H1 (cell line): ENCODE data around the gene CACNA1F. TPM values are rescaled to one million over a fixed set of nuclear protein-coding genes. Genes with fewer than 3 reads are reported as not detected.

Source experiments
- CTCF ChIA-PET: fragments of 300-600 bp; sonication (Branson Sonifier 250); formaldehyde crosslinking; loops from one replicate; lab custom pipeline; 2021; ENCODE audit not compliant: partially characterized antibody; lab: Charles Lee
- POLR2A ChIA-PET: fragments of 300-600 bp; sonication (Branson Sonifier 250); formaldehyde crosslinking; loops from one replicate; lab custom pipeline; 2021; ENCODE audit warnings: inconsistent platforms; ENCODE audit not compliant: partially characterized antibody; lab: Charles Lee
- DNase-seq, 2 experiments: peaks; one replicate each; pipeline versions ENCODE4 v3.0.0 to v3.0.0-alpha.2; 2010 to 2022; ENCODE audit warnings: low spot score in 2 of 2, low read depth in 1 of 2, mixed read lengths in 1 of 2
- FAIRE-seq: peaks from 2 replicates; lab custom pipeline; 2011; peaks lifted over from hg19 to GRCh38; lab: Jason Lieb, UNC
- H2AFZ ChIP-seq: 2 replicates; pipeline ENCODE4 v1.8.1; 2012; ENCODE audit warnings: low read length, inconsistent platforms
- H2AK5ac ChIP-seq: 2 replicates; pipeline ENCODE4 v1.6.1; 2013; ENCODE audit warnings: low read depth, low read length
- H2BK120ac ChIP-seq: replicated peaks from 2 replicates; pipeline ENCODE3; 2013; ENCODE audit warnings: low read depth, low read length, inconsistent platforms
- H2BK12ac ChIP-seq: 2 replicates; pipeline ENCODE4 v1.6.1; 2013; ENCODE audit warnings: low read depth, low read length
- H2BK15ac ChIP-seq: 2 replicates; pipeline ENCODE4 v1.6.1; 2013; ENCODE audit warnings: low read length
- H2BK20ac ChIP-seq: 2 replicates; pipeline ENCODE4 v1.6.1; 2013; ENCODE audit warnings: low read length
- H2BK5ac ChIP-seq: 2 replicates; pipeline ENCODE4 v1.6.1; 2013; ENCODE audit warnings: low read depth, low read length
- H3K14ac ChIP-seq: 2 replicates; pipeline ENCODE4 v1.6.1; 2013; ENCODE audit warnings: inconsistent platforms; ENCODE audit not compliant: insufficient read length
- H3K18ac ChIP-seq: 2 replicates; pipeline ENCODE4 v1.6.1; 2013; ENCODE audit warnings: low read length; ENCODE audit errors: extremely low read depth
- H3K23ac ChIP-seq: 2 replicates; pipeline ENCODE4 v1.6.1; 2013; ENCODE audit warnings: inconsistent platforms; ENCODE audit not compliant: insufficient read length
- H3K23me2 ChIP-seq: 2 replicates; pipeline ENCODE4 v1.6.1; 2013; ENCODE audit warnings: low read depth, low read length
- H3K27ac ChIP-seq: 2 replicates; pipeline ENCODE4 v1.6.1; 2011; ENCODE audit warnings: low read depth, low read length, inconsistent platforms
- H3K27me3 ChIP-seq, 4 experiments: replicated peaks in 1 of 4; 1 replicate in 1 of 4; 2 replicates in 3 of 4; pipeline versions ENCODE4 v1.6.1 to v1.8.1; 2011 to 2013; ENCODE audit warnings: low read length in 3 of 4, mild to moderate bottlenecking in 3 of 4, inconsistent platforms in 2 of 4, mixed read lengths in 2 of 4, moderate library complexity in 1 of 4; ENCODE audit not compliant: control insufficient read depth in 3 of 4, insufficient read depth in 3 of 4; ENCODE audit errors: extremely low read depth in 1 of 4
- H3K36me3 ChIP-seq, 4 experiments: 2 replicates each; pipeline versions ENCODE4 v1.6.1 to v1.8.1; 2011 to 2013; ENCODE audit warnings: mild to moderate bottlenecking in 4 of 4, low read length in 3 of 4, moderate library complexity in 2 of 4, control low read depth in 1 of 4, inconsistent platforms in 1 of 4; ENCODE audit not compliant: insufficient read depth in 4 of 4, control insufficient read depth in 2 of 4
- H3K4ac ChIP-seq: replicated peaks from 2 replicates; pipeline ENCODE3; 2013; ENCODE audit warnings: low read length, low read depth, mixed read lengths, inconsistent platforms; ENCODE audit not compliant: insufficient read length
- H3K4me1 ChIP-seq, 4 experiments: replicated peaks in 1 of 4; 1 replicate in 1 of 4; 2 replicates in 3 of 4; pipeline versions ENCODE4 v1.6.1 to v1.8.1; 2011 to 2013; ENCODE audit warnings: low read length in 3 of 4, inconsistent platforms in 2 of 4, mixed read lengths in 1 of 4; ENCODE audit not compliant: insufficient read depth in 4 of 4, control insufficient read depth in 3 of 4
- H3K4me2 ChIP-seq, 2 experiments: 2 replicates each; pipeline versions ENCODE4 v1.6.1 to v1.8.1; 2011 to 2013; ENCODE audit warnings: low read depth in 2 of 2, low read length in 2 of 2, control low read depth in 1 of 2, inconsistent platforms in 1 of 2, mild to moderate bottlenecking in 1 of 2; ENCODE audit not compliant: insufficient read depth in 1 of 2
- H3K4me3 ChIP-seq, 4 experiments: fragments of 200-600, 300-600 bp in 1 of 4; sonication (generic), shearing (Covaris generic), sonication (Bioruptor Twin) in 1 of 4; 2 replicates each; pipeline versions ENCODE4 v1.5.1 to v1.8.1; 2011 to 2016; ENCODE audit warnings: low read length in 4 of 4, low read depth in 3 of 4, control low read depth in 2 of 4, inconsistent platforms in 2 of 4, mild to moderate bottlenecking in 2 of 4, mixed read lengths in 1 of 4, moderate library complexity in 1 of 4; ENCODE audit not compliant: insufficient read depth in 2 of 4; ENCODE audit errors: extremely low read depth in 1 of 4
- H3K56ac ChIP-seq: replicated peaks from 2 replicates; pipeline ENCODE3; 2013; ENCODE audit warnings: low read depth, mild to moderate bottlenecking, mixed read lengths, low read length, inconsistent platforms; ENCODE audit not compliant: insufficient read length
- H3K79me1 ChIP-seq: 2 replicates; pipeline ENCODE4 v1.6.1; 2013; ENCODE audit warnings: low read depth, low read length, control low read depth
- H3K79me2 ChIP-seq, 2 experiments: 2 replicates each; pipeline versions ENCODE4 v1.6.1 to v1.8.1; 2012 to 2013; ENCODE audit warnings: low read length in 2 of 2, mild to moderate bottlenecking in 2 of 2, inconsistent platforms in 1 of 2; ENCODE audit not compliant: insufficient read depth in 2 of 2, control insufficient read depth in 1 of 2
- H3K9ac ChIP-seq, 4 experiments: replicated peaks in 1 of 4; 1 replicate in 1 of 4; 2 replicates in 3 of 4; pipeline versions ENCODE4 v1.6.1 to v1.8.1; 2011 to 2013; ENCODE audit warnings: low read depth in 3 of 4, low read length in 3 of 4, control low read depth in 2 of 4, mild to moderate bottlenecking in 2 of 4, moderate library complexity in 2 of 4, inconsistent platforms in 1 of 4; ENCODE audit errors: extremely low read depth in 1 of 4
- H3K9me3 ChIP-seq, 2 experiments: 2 replicates each; pipeline versions ENCODE4 v1.6.1 to v1.8.1; 2012 to 2013; ENCODE audit warnings: mild to moderate bottlenecking in 2 of 2, moderate library complexity in 2 of 2, control low read depth in 1 of 2, inconsistent platforms in 1 of 2, low read depth in 1 of 2, low read length in 1 of 2, mixed read lengths in 1 of 2; ENCODE audit not compliant: insufficient read depth in 2 of 2
- H4K20me1 ChIP-seq, 2 experiments: replicated peaks in 1 of 2; 2 replicates each; pipeline versions ENCODE3 to v1.8.1; 2011 to 2013; ENCODE audit warnings: inconsistent platforms in 2 of 2, low read length in 2 of 2, mild to moderate bottlenecking in 1 of 2; ENCODE audit not compliant: insufficient read depth in 2 of 2, control insufficient read depth in 1 of 2
- H4K5ac ChIP-seq: 2 replicates; pipeline ENCODE4 v1.6.1; 2013; ENCODE audit warnings: low read length, low read depth, mixed read lengths, inconsistent platforms; ENCODE audit not compliant: insufficient read length
- H4K8ac ChIP-seq: 2 replicates; pipeline ENCODE4 v1.8.0; 2013; ENCODE audit warnings: mild to moderate bottlenecking, moderate library complexity, low read length, inconsistent platforms; ENCODE audit not compliant: insufficient read depth; ENCODE audit errors: extremely low read depth
- H4K91ac ChIP-seq: replicated peaks from 2 replicates; pipeline ENCODE3; 2013; ENCODE audit warnings: low read length, mixed read lengths, inconsistent platforms; ENCODE audit not compliant: insufficient read length
- CEBPB ChIP-seq: IDR thresholded peaks from 2 replicates; pipeline ENCODE4 v1.6.1; 2012; ENCODE audit warnings: low read depth, low read length
- CTBP2 ChIP-seq: IDR thresholded peaks from 2 replicates; pipeline ENCODE4 v1.7.0; 2011; ENCODE audit warnings: borderline replicate concordance, mild to moderate bottlenecking, moderate library complexity, mixed read lengths, low read length; ENCODE audit not compliant: insufficient read depth, insufficient read length
- HDAC2 ChIP-seq, 2 experiments: fragments of 300-600 bp in 1 of 2; sonication (generic) in 1 of 2; IDR thresholded peaks; 2 replicates each; pipeline ENCODE4 v1.6.1; 2011 to 2012; ENCODE audit warnings: low read depth in 2 of 2, low read length in 2 of 2, mild to moderate bottlenecking in 2 of 2, moderate library complexity in 2 of 2, borderline replicate concordance in 1 of 2, inconsistent platforms in 1 of 2
- JUND ChIP-seq: IDR thresholded peaks from 2 replicates; pipeline ENCODE4 v1.6.1; 2011; ENCODE audit warnings: mild to moderate bottlenecking, improper control_type of control experiment, low read length
- SP1 ChIP-seq: IDR thresholded peaks from 2 replicates; pipeline ENCODE4 v1.6.1; 2011; ENCODE audit warnings: low read depth, low read length
- SP2 ChIP-seq: IDR thresholded peaks from 2 replicates; pipeline ENCODE4 v1.6.1; 2012; ENCODE audit warnings: mild to moderate bottlenecking, low read length, inconsistent platforms
- TCF12 ChIP-seq: IDR thresholded peaks from 2 replicates; pipeline ENCODE4 v1.6.1; 2011; ENCODE audit warnings: low read depth, mild to moderate bottlenecking, low read length
- ZNF274 ChIP-seq: IDR thresholded peaks from 2 replicates; pipeline ENCODE4 v1.7.0; 2012; ENCODE audit warnings: low read length, borderline replicate concordance; ENCODE audit errors: extremely low read depth
- WGBS, 2 experiments: shearing (Covaris generic) in 1 of 2; methylation state at CpG; one replicate each; pipeline versions ENCODE4 v1.1.6 to v1.1.7; 2013 to 2015; ENCODE audit warnings: low lambda C conversion rate in 2 of 2, mixed read lengths in 2 of 2, inconsistent platforms in 1 of 2, low coverage in 1 of 2, missing lambda C conversion rate in 1 of 2; ENCODE audit not compliant: insufficient replicate concordance in 2 of 2, insufficient coverage in 1 of 2, insufficient read length in 1 of 2; ENCODE audit errors: extremely low coverage in 1 of 2, missing lambda C conversion rate in 1 of 2; 5-methylcytosine and 5-hydroxymethylcytosine counted together
- polyA plus RNA-seq, 7 experiments: library from polyadenylated mRNA; depleted of rRNA in 3 of 7; stranded (reverse) in 5 of 7; unstranded in 2 of 7; fragments of >200 nt in 5 of 7; fragments of 200-250 nt in 2 of 7; gene quantifications; 1 replicate in 5 of 7; 2 replicates in 1 of 7; 4 replicates in 1 of 7; pipeline versions ENCODE4 v1.2.1 to v1.2.3, GENCODE V29; 2011 to 2013; ENCODE audit warnings: missing spikeins in 2 of 7, mixed read lengths in 2 of 7
- total RNA-seq: library from RNA; stranded (reverse); fragmentation: NEBNext Ultra II Directional; extraction: Animal tissue kit (Norgen Biotek cat#: 25700); gene quantifications from 2 replicates; pipeline ENCODE4 v1.2.1, GENCODE V29; 2021

CACNA1F gene
- total and polyA plus RNA-seq, 2 of the 8 experiments (the other 6 are each of a cell fraction or from before 2014, with no cell fraction given): 0.59 to 0.84 TPM

GRCh38 chrX:49237060-49237459 is 3.9 kb upstream of the CACNA1F start:
- Histone ChIP-seq H2BK12ac (no peak overlapping the region), H2BK120ac (no peak overlapping the region), H4K20me1 (no peaks in the 10 kb centered on the region), H3K14ac (no peak overlapping the region), H2AFZ (no peak overlapping the region), H3K4me1 (no peaks in the 10 kb centered on the region), H3K4me2 (no peak overlapping the region), H3K56ac (no peak overlapping the region), H2BK5ac (no peak overlapping the region), H2AK5ac (no peak overlapping the region), H3K23ac (no peak overlapping the region), H3K79me1 (no peaks in the 10 kb centered on the region), H3K4me3 (no peak overlapping the region), H4K91ac (no peak overlapping the region), H4K8ac (no peak overlapping the region), H2BK20ac (no peak overlapping the region), H3K79me2 (no peaks in the 10 kb centered on the region), H2BK15ac (no peak overlapping the region), H3K36me3 (no peaks in the 10 kb centered on the region), H3K9me3 (no peaks in the 10 kb centered on the region), H3K27ac (no peak overlapping the region), H3K27me3 (no peaks in the 10 kb centered on the region), H3K23me2 (peaks cover 2% of the 10 kb centered on the region; the same call in 1 of the 2 replicates), H3K18ac (no peak overlapping the region), H3K9ac (no peak overlapping the region), H4K5ac (no peak overlapping the region), H3K4ac (no peak overlapping the region)
- DNase-seq: no peak
- FAIRE-seq: no peak
- ChIA-PET POLR2A (interaction anchor here (1.4 kb wide), 1 partner anchor 27 kb away, joined by 4 read pairs; the partner anchor contains the start of gene FOXP3), CTCF (no interaction called here)
- 89% methylated on average over 9 of the region's 9 CpGs; no CpG with 5 or more reads in 1 of the 2 experiments for WGBS, 2 experiments
- TF ChIP-seq SP1 (no peak), JUND (no peak), HDAC2 (IDR thresholded peaks at IDR 0.05; ENCODE audit: borderline replicate concordance in 1 of 2, low read depth in 2 of 2, low read length in 2 of 2) (no peak), SP2 (no peak), CEBPB (no peak), ZNF274 (no peak), CTBP2 (no peak), TCF12 (no peak)
